Neural cell (in vitro differentiated cells): ENCODE data around the gene IPO7. TPM values are rescaled to one million over a fixed set of nuclear protein-coding genes. Genes with fewer than 3 reads are reported as not detected.
A peak's percentile ranks its signal among the peaks of the same experiment; 100 is the strongest.

ENCODE experiments used
- H2AFZ ChIP-seq: fragments of 200-600, 300-800 bp; sonication (generic), shearing (Covaris generic); 2 replicates; pipeline ENCODE4 v1.6.0; 2014; ENCODE audit warnings: low read depth, mild to moderate bottlenecking, antibody characterized with exemption, low read length, moderate library complexity
- H3F3A ChIP-seq: fragments of 200-600 bp; shearing (Covaris generic); 2 replicates; pipeline ENCODE4 v1.6.1; 2016; ENCODE audit warnings: mild to moderate bottlenecking, moderate library complexity, mixed read lengths, antibody characterized with exemption, low read length; ENCODE audit not compliant: insufficient read depth, poor library complexity, severe bottlenecking
- H3K27ac ChIP-seq: fragments of 200-600, 300-800 bp; sonication (generic), shearing (Covaris generic); 2 replicates; pipeline ENCODE4 v1.5.1; 2014; ENCODE audit warnings: mild to moderate bottlenecking, low read length, moderate library complexity
- H3K27me3 ChIP-seq: fragments of 300-800, 200-600 bp; sonication (generic), shearing (Covaris generic); 2 replicates; pipeline ENCODE4 v1.6.0; 2014; ENCODE audit warnings: mild to moderate bottlenecking, low read depth, low read length, moderate library complexity; ENCODE audit not compliant: insufficient read depth
- H3K36me3 ChIP-seq: fragments of 300-800, 200-600 bp; sonication (generic), shearing (Covaris generic); 2 replicates; pipeline ENCODE4 v1.5.1; 2014; ENCODE audit warnings: mild to moderate bottlenecking, antibody characterized with exemption, low read length, moderate library complexity; ENCODE audit not compliant: insufficient read depth
- H3K4me2 ChIP-seq: fragments of 300-800, 200-600 bp; sonication (generic), shearing (Covaris generic); 2 replicates; pipeline ENCODE4 v1.6.0; 2014; ENCODE audit warnings: mild to moderate bottlenecking, low read length
- H3K4me3 ChIP-seq: fragments of 300-800, 200-600 bp; sonication (generic), shearing (Covaris generic); 2 replicates; pipeline ENCODE4 v1.5.1; 2014; ENCODE audit warnings: mild to moderate bottlenecking, low read length, moderate library complexity
- H3K79me2 ChIP-seq: fragments of 200-600 bp; shearing (Covaris generic); replicated peaks from 2 replicates; pipeline ENCODE4 v1.6.0; 2014; ENCODE audit warnings: mild to moderate bottlenecking, low read length, moderate library complexity; ENCODE audit not compliant: insufficient read depth
- H3K9ac ChIP-seq: fragments of 300-800, 200-600 bp; sonication (generic), shearing (Covaris generic); 2 replicates; pipeline ENCODE4 v1.6.1; 2016; ENCODE audit warnings: mild to moderate bottlenecking, low read length, mixed read lengths
- H3K9me2 ChIP-seq: fragments of 200-600 bp; shearing (Covaris generic); 2 replicates; pipeline ENCODE4 v1.6.1; 2016; ENCODE audit warnings: mild to moderate bottlenecking, low read length, mixed read lengths; ENCODE audit not compliant: insufficient read depth
- H3K9me3 ChIP-seq: fragments of 200-600, 300-800 bp; sonication (generic), shearing (Covaris generic); 2 replicates; pipeline ENCODE4 v1.6.1; 2016; ENCODE audit warnings: mild to moderate bottlenecking, mixed run types, low read length, moderate library complexity, mixed read lengths
- H4K20me1 ChIP-seq: fragments of 200-600 bp; shearing (Covaris generic); 2 replicates; pipeline ENCODE4 v1.6.1; 2016; ENCODE audit warnings: mild to moderate bottlenecking, mixed run types; ENCODE audit not compliant: insufficient read depth
- CTCF ChIP-seq: fragments of 450-650 bp; IDR thresholded peaks from 2 replicates; pipeline ENCODE4 v1.5.1; 2014; ENCODE audit warnings: antibody characterized with exemption, mild to moderate bottlenecking, moderate library complexity; ENCODE audit not compliant: poor library complexity, severe bottlenecking
- EP300 ChIP-seq: fragments of 450-650 bp; conservative IDR thresholded peaks from 2 replicates; pipeline ENCODE4 v1.6.1; 2014; ENCODE audit warnings: antibody characterized with exemption, mild to moderate bottlenecking, moderate library complexity; ENCODE audit not compliant: poor library complexity, severe bottlenecking
- EZH2 ChIP-seq: fragments of 200-600, 300-800 bp; shearing (Covaris generic), sonication (generic); IDR thresholded peaks from 2 replicates; pipeline ENCODE4 v1.6.1; 2014; ENCODE audit warnings: antibody characterized with exemption, low read length, borderline replicate concordance, mild to moderate bottlenecking; ENCODE audit not compliant: insufficient read depth, poor library complexity, severe bottlenecking
- MXI1 ChIP-seq: fragments of 450-650 bp; conservative IDR thresholded peaks from 2 replicates; pipeline ENCODE4 v1.6.1; 2014; ENCODE audit warnings: antibody characterized with exemption, mild to moderate bottlenecking; ENCODE audit not compliant: poor library complexity, severe bottlenecking
- POLR2AphosphoS5 ChIP-seq: IDR thresholded peaks from 2 replicates; pipeline ENCODE4 v1.6.1; 2012
- RAD21 ChIP-seq: fragments of 450-650 bp; conservative IDR thresholded peaks from 2 replicates; pipeline ENCODE4 v1.6.1; 2014; ENCODE audit warnings: antibody characterized with exemption, mild to moderate bottlenecking, moderate library complexity
- REST ChIP-seq: IDR thresholded peaks from 2 replicates; pipeline ENCODE4 v1.6.1; 2012; ENCODE audit warnings: borderline replicate concordance
- SMC3 ChIP-seq: fragments of 450-650 bp; conservative IDR thresholded peaks from 2 replicates; pipeline ENCODE4 v1.6.1; 2014; ENCODE audit warnings: antibody characterized with exemption, mild to moderate bottlenecking, moderate library complexity; ENCODE audit not compliant: poor library complexity
- TAF1 ChIP-seq: IDR thresholded peaks from 2 replicates; pipeline ENCODE4 v1.6.1; 2012; ENCODE audit warnings: low read depth
- polyA plus RNA-seq: library from polyadenylated mRNA; depleted of rRNA; stranded (reverse); fragments of >200 nt; gene quantifications from 2 replicates; pipeline ENCODE4 v1.2.3, GENCODE V29; 2014

IPO7 gene
- polyA plus RNA-seq, 1 donor from 2014 or later: 69.2 TPM

GRCh38 chr11:9462172-9462799, 77.8 kb downstream of the IPO7 start:
- Histone ChIP-seq H3K4me3 (peak overlapping the region; percentile 82), H3K27me3 (no peaks in the 10 kb centered on the region), H2AFZ (peak overlapping the region; percentile 77), H3K79me2 (peaks cover 57% of the 10 kb centered on the region), H3K9me2 (no peaks in the 10 kb centered on the region), H3K4me2 (peak overlapping the region; percentile 98), H4K20me1 (no peaks in the 10 kb centered on the region), H3F3A (peaks cover 9% of the 10 kb centered on the region), H3K27ac (peak overlapping the region; percentile 98), H3K9me3 (no peaks in the 10 kb centered on the region), H3K36me3 (no peaks in the 10 kb centered on the region), H3K9ac (peak overlapping the region; percentile 97)
- TF ChIP-seq REST: no peak
- TF ChIP-seq EZH2: no peak
- TF ChIP-seq MXI1: no peak
- TF ChIP-seq CTCF: no peak
- no peak for TF ChIP-seq POLR2AphosphoS5
- no peak for TF ChIP-seq SMC3
- TF ChIP-seq RAD21: no peak
- no peak for TF ChIP-seq EP300
- TF ChIP-seq TAF1: no peak

GRCh38 chr11:9462806-9463537, 78.5 kb downstream of the IPO7 start:
- Histone ChIP-seq H3K4me3 (no peak overlapping the region), H3K9ac (no peak overlapping the region), H3F3A (peaks cover 9% of the 10 kb centered on the region), H3K9me2 (no peaks in the 10 kb centered on the region), H2AFZ (no peak overlapping the region), H3K27ac (no peak overlapping the region), H3K27me3 (no peaks in the 10 kb centered on the region), H3K36me3 (no peaks in the 10 kb centered on the region), H3K9me3 (no peaks in the 10 kb centered on the region), H3K79me2 (peaks cover 57% of the 10 kb centered on the region), H3K4me2 (no peak overlapping the region), H4K20me1 (no peaks in the 10 kb centered on the region)
- no peak for TF ChIP-seq MXI1
- no peak for TF ChIP-seq RAD21
- TF ChIP-seq CTCF: no peak
- TF ChIP-seq TAF1: no peak
- TF ChIP-seq EP300: no peak
- TF ChIP-seq SMC3: no peak
- no peak for TF ChIP-seq POLR2AphosphoS5
- no peak for TF ChIP-seq EZH2
- no peak for TF ChIP-seq REST
